HepG2 (cell line): Measurements from ENCODE around the gene ACACB. TPM values are rescaled to one million over a fixed set of nuclear protein-coding genes. Genes with fewer than 3 reads are reported as not detected.

Source experiments
- ATAC-seq: fragments of 200-7000 bp; cut with Tn5 transposase; 3 replicates; pipeline ENCODE4 v1.9.1; 2020; ENCODE audit warnings: mild to moderate bottlenecking, moderate library complexity
- BruUV-seq: library from RNA; stranded (reverse); fragments of 400-500 nt; replicated peaks from 2 replicates; lab custom pipeline; 2021; lab: Mats Ljungman, UMichigan
- CTCF ChIA-PET: fragments of 300-600 bp; formaldehyde crosslinking; extraction: SDS; loops from one replicate; lab custom pipeline; 2021; ENCODE audit warnings: low total read pairs, inconsistent platforms, low intra/inter-chr PET ratio; lab: Yijun Ruan, JAX
- POLR2A ChIA-PET: fragments of 350-600 bp; sonication (Branson Sonifier 250); formaldehyde crosslinking; loops from one replicate; lab custom pipeline; 2020; ENCODE audit warnings: antibody characterized with exemption, inconsistent platforms; lab: Yijun Ruan, JAX
- DNase-seq: peaks from one replicate; pipeline ENCODE4 v3.0.0-alpha.2; 2015; ENCODE audit warnings: low spot score
- FAIRE-seq: peaks from 3 replicates; lab custom pipeline; 2011; peaks lifted over from hg19 to GRCh38; lab: Jason Lieb, UNC
- H2AFZ ChIP-seq: one replicate; pipeline ENCODE4 v1.6.1; 2011; ENCODE audit warnings: low read length, inconsistent platforms
- H3K27ac ChIP-seq: fragments of 300-600 bp; 3 replicates; pipeline ENCODE4 v1.8.0; 2011; ENCODE audit warnings: mixed run types, mild to moderate bottlenecking, mixed read lengths, low read length, inconsistent platforms; ENCODE audit not compliant: insufficient read depth; ENCODE audit errors: extremely low read length
- H3K27me3 ChIP-seq, 2 experiments: fragments of 200-600 bp in 1 of 2; 2 replicates in 1 of 2; 3 replicates in 1 of 2; pipeline versions ENCODE4 v1.6.0 to v1.8.0; 2011; ENCODE audit warnings: low read length in 2 of 2, mild to moderate bottlenecking in 2 of 2, moderate library complexity in 2 of 2, inconsistent platforms in 1 of 2; ENCODE audit not compliant: insufficient read depth in 2 of 2, control insufficient read depth in 1 of 2
- H3K36me3 ChIP-seq, 2 experiments: fragments of 200-600 bp in 1 of 2; replicated peaks in 1 of 2; 2 replicates in 1 of 2; 3 replicates in 1 of 2; pipeline versions ENCODE4 v1.5.1 to v1.8.0; 2011; ENCODE audit warnings: low read length in 2 of 2, inconsistent platforms in 1 of 2; ENCODE audit not compliant: insufficient read depth in 2 of 2, control insufficient read depth in 1 of 2
- H3K4me1 ChIP-seq: 2 replicates; pipeline ENCODE4 v1.5.1; 2012; ENCODE audit warnings: low read length, inconsistent platforms; ENCODE audit not compliant: insufficient read depth
- H3K4me2 ChIP-seq: 2 replicates; pipeline ENCODE4 v1.6.0; 2011; ENCODE audit warnings: low read depth, low read length, inconsistent platforms
- H3K4me3 ChIP-seq, 3 experiments: fragments of 200-600 bp in 1 of 3; sonication (generic), shearing (Covaris generic) in 1 of 3; replicated peaks in 1 of 3; 2 replicates each; pipeline ENCODE4 v1.5.1; 2011 to 2016; ENCODE audit warnings: low read length in 3 of 3, inconsistent platforms in 2 of 3, low read depth in 2 of 3, mild to moderate bottlenecking in 2 of 3, control low read depth in 1 of 3, mixed read lengths in 1 of 3; ENCODE audit not compliant: insufficient read depth in 1 of 3
- H3K79me2 ChIP-seq: one replicate; pipeline ENCODE4 v1.6.1; 2011; ENCODE audit warnings: low read length, inconsistent platforms; ENCODE audit not compliant: insufficient read depth
- H3K9ac ChIP-seq: 2 replicates; pipeline ENCODE4 v1.6.0; 2011; ENCODE audit warnings: mild to moderate bottlenecking, low read depth, low read length, inconsistent platforms; ENCODE audit not compliant: insufficient read depth
- H3K9me3 ChIP-seq: 2 replicates; pipeline ENCODE4 v1.5.1; 2012; ENCODE audit warnings: mild to moderate bottlenecking, low read length
- H4K20me1 ChIP-seq: 2 replicates; pipeline ENCODE4 v1.6.0; 2011; ENCODE audit warnings: inconsistent platforms, mild to moderate bottlenecking, low read length, moderate library complexity; ENCODE audit not compliant: insufficient read depth
- POLR2G ChIP-seq: fragments of 200-400 bp; formaldehyde crosslinking; IDR thresholded peaks from 2 replicates; pipeline ENCODE4 v1.6.1; 2018; ENCODE audit warnings: mild to moderate bottlenecking, low read depth, low read length, moderate library complexity
- SALL1 ChIP-seq: sonication (generic); formaldehyde crosslinking; IDR thresholded peaks from 2 replicates; pipeline ENCODE4 v1.8.0; 2022; ENCODE audit warnings: mild to moderate bottlenecking, missing genetic modification reagents
- ZMYM3 ChIP-seq: sonication (generic); formaldehyde crosslinking; IDR thresholded peaks from 2 replicates; pipeline ENCODE4 v1.5.1; 2020; ENCODE audit warnings: mild to moderate bottlenecking, missing genetic modification reagents
- ZNF121 ChIP-seq: sonication (generic); formaldehyde crosslinking; IDR thresholded peaks from 2 replicates; pipeline ENCODE4 v1.5.0; 2020; ENCODE audit warnings: mild to moderate bottlenecking, missing genetic modification reagents
- ZNF264 ChIP-seq: sonication (generic); formaldehyde crosslinking; IDR thresholded peaks from 2 replicates; pipeline ENCODE4 v1.4.0; 2020; ENCODE audit warnings: missing genetic modification reagents
- ZNF770 ChIP-seq: sonication (generic); formaldehyde crosslinking; IDR thresholded peaks from 2 replicates; pipeline ENCODE4 v1.5.0; 2020; ENCODE audit warnings: mild to moderate bottlenecking, missing genetic modification reagents
- WGBS: methylation state at CpG from one replicate; pipeline ENCODE4 v1.1.6; 2017; ENCODE audit warnings: low lambda C conversion rate; 5-methylcytosine and 5-hydroxymethylcytosine counted together
- in situ Hi-C: cut with HindIII; loops from 2 replicates; pipeline ENCODE4 v1.10.0; 2017; ENCODE audit warnings: low pct_unique_long_range_greater_than_20kb; ENCODE audit not compliant: extremely low pct_ligation_motif_present
- intact Hi-C: fragments of 100-400 bp; cut with micrococcal nuclease; formaldehyde crosslinking; loops from one replicate; pipeline ENCODE4 v1.10.0; 2022; ENCODE audit not compliant: unreplicated experiment
- polyA plus RNA-seq, 8 experiments: library from polyadenylated mRNA; depleted of rRNA in 3 of 8; stranded (reverse) in 7 of 8; unstranded in 1 of 8; fragments of >200 nt; fragmentation: Illumina TruSeq in 4 of 8; extraction: Trizol in 4 of 8; gene quantifications; 2 replicates each; pipeline versions ENCODE4 v1.2.1 to v1.2.3, GENCODE V29; 2011 to 2016; ENCODE audit warnings: low read depth in 4 of 8, missing spikeins in 1 of 8, mixed read lengths in 1 of 8; ENCODE audit not compliant: insufficient read depth in 1 of 8
- total RNA-seq, 5 experiments: library from RNA; depleted of rRNA; stranded (reverse); fragments of >200 nt; fragmentation: Illumina TruSeq; extraction: Trizol; gene quantifications; 2 replicates each; pipeline ENCODE4 v1.2.3, GENCODE V29; 2016; ENCODE audit warnings: low read depth in 1 of 5

The ACACB gene
- total and polyA plus RNA-seq, 2 of the 13 experiments (the other 11 are each of a cell fraction or from before 2014, with no cell fraction given): 6.2 to 8.6 TPM

DNA sequence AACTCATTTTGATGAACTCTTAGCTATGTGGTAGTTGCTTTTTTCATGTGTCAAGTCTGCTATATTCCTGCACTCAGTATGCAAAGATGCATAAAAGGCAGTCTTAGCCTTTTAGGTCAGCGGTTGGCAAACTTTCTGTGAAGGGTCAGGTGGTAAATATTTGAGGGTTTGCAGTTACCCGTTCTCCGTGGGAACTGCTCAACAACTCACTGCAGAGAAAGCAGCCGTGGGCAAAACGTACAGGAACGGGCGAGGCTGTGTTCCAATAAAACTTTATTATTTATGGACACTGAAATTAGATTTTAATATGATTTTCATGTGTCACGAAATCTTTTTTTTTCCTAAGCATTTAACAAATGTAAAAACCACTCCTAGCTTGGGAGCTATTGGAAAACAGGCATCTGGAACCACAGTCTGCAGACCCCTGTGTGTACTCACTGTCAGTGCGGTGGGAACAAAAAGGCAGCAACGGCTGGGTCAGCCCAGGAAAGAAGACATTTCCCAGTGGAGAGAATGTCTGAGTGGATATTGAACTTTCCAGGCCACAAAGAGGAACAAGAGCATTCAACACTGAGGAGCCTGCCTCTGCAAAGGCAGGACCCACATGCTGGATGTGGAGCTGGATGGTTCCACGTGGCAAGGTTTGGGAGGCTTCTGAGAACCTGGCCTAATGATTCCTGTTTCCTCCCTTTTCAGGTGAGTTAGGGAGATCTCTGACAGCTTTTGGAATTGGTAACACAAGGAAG is 3.5 kb upstream of the ACACB start (continued):
- TF ChIP-seq POLR2G (0 out of 2 replicates have a peak, but pooled peaks have one; percentile 38), SALL1 (peak; percentile 26; the same call in 1 of the 2 replicates)

DNA sequence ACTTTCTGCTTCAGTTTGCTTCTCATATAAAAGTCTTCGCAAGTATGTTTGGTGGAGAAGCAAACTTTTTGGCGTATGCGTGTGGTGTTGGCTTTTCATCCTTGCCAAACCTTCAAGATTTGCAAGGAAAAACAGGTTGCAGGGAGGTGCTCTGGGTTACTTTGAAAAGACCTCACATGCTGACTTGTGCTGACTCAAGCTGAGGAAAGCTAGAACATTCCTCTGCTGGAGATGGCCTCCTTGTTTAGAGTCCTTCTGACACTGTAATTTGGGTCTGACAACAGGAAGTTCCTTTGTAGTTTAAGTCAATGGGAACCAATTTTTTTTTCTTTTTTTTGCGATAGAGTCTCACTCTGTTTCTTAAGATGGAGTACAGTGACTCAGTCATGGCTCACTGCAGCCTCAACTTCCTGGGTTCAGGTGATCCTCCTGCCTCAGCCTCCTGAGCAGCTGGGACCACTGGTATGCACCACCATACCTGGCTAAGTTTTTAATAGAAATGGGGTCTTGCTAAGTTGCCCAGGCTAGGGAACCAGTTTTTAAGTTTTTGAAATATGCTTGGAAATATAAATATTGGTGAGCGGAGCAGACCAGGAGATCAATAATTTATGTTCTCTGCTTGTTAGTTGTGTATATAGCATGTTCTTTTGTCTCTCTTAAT is 2.6 kb upstream of the ACACB start:
- in situ Hi-C loops (no loop called here), intact Hi-C loops (no loop called here)
- ChIA-PET CTCF (no interaction called here), POLR2A (interaction anchor here (1.0 to 1.7 kb wide), 3 partner anchors 16 to 85 kb away, joined by 3 to 6 read pairs (median 3); no protein-coding TSS in a partner anchor)
- peak overlapping the region; percentile 66 for H3K9ac ChIP-seq
- peak overlapping the region; percentile 79 for H3K27ac ChIP-seq
- H3K4me2 ChIP-seq: peak overlapping the region; percentile 74
- no peak for ATAC-seq
- H3K36me3 ChIP-seq: peaks cover under 1 to 3% of the 10 kb centered on the region in 2 experiments; a peak in 3 of 5 replicates
- H3K9me3 ChIP-seq: no peaks in the 10 kb centered on the region
- H3K4me1 ChIP-seq: peaks cover 81% of the 10 kb centered on the region
- WGBS: 93% methylated on average over 5 of the region's 5 CpGs
- H2AFZ ChIP-seq: no peak overlapping the region
- H3K4me3 ChIP-seq: peak overlapping the region in 1 of 3 experiments; percentile 56; a peak in 1 of 6 replicates
- no TSS peak for BruUV-seq
- FAIRE-seq: no peak
- TF ChIP-seq ZMYM3 (CRISPR knock-in tag) (peak; percentile 56; the same call in 1 of the 2 replicates), ZNF121 (CRISPR knock-in tag) (peak; percentile 94), ZNF770 (CRISPR knock-in tag) (peak; percentile 91), ZNF264 (no peak)
- peak; percentile 5 for DNase-seq
- H3K27me3 ChIP-seq: no peaks in the 10 kb centered on the region
- peaks cover 13% of the 10 kb centered on the region for H3K79me2 ChIP-seq
- no peaks in the 10 kb centered on the region for H4K20me1 ChIP-seq
